Measurements from ENCODE around the gene MAP2.

GRCh38 chr2:209560911-209561310 is 137.1 kb downstream of the MAP2 start:
- TF ChIP-seq CTCF (IDR thresholded peaks at IDR 0.05) (no peak), POLR2AphosphoS5 (IDR thresholded peaks at IDR 0.05) (no peak), POLR2A (IDR thresholded peaks at IDR 0.05) (no peak)
